Subcutaneous abdominal adipose tissue (tissue), 5 donors: ENCODE results near the gene PDXK.

ENCODE experiments used
- H3K27ac ChIP-seq: one replicate; pipeline ENCODE4 v1.7.0; 2013; ENCODE audit warnings: low read depth, mild to moderate bottlenecking, inconsistent platforms, low read length, moderate library complexity
- H3K27me3 ChIP-seq, 5 donors: one replicate each; pipeline ENCODE4 v1.7.0; 2013; ENCODE audit warnings: low read length in 5 of 5, inconsistent platforms in 1 of 5; ENCODE audit not compliant: control insufficient read depth in 5 of 5, insufficient read depth in 4 of 5
- H3K36me3 ChIP-seq, 5 donors: one replicate each; pipeline ENCODE4 v1.7.0; 2013; ENCODE audit warnings: low read length in 5 of 5; ENCODE audit not compliant: control insufficient read depth in 5 of 5, insufficient read depth in 5 of 5
- H3K4me1 ChIP-seq, 5 donors: one replicate each; pipeline ENCODE4 v1.7.0; 2013; ENCODE audit warnings: low read length in 5 of 5, mild to moderate bottlenecking in 3 of 5, moderate library complexity in 1 of 5; ENCODE audit not compliant: control insufficient read depth in 5 of 5, insufficient read depth in 5 of 5
- H3K4me3 ChIP-seq, 5 donors: one replicate each; pipeline ENCODE4 v1.7.0; 2013; ENCODE audit warnings: low read length in 5 of 5, low read depth in 1 of 5
- H3K9ac ChIP-seq, 5 donors: one replicate each; pipeline ENCODE4 v1.7.0; 2013; ENCODE audit warnings: low read length in 5 of 5, mild to moderate bottlenecking in 4 of 5, moderate library complexity in 3 of 5
- H3K9me3 ChIP-seq, 5 donors: one replicate each; pipeline ENCODE4 v1.7.0; 2013; ENCODE audit warnings: low read length in 5 of 5; ENCODE audit not compliant: control insufficient read depth in 5 of 5
- donor health status: healthy.
- donor health status: healthy.
- donor health status: healthy.
- donor health status: healthy.
- donor health status: healthy.

The PDXK gene

GRCh38 chr21:43770066-43770655 is 51.2 kb downstream of the PDXK start:
- Histone ChIP-seq H3K27me3 (no peaks in the 10 kb centered on the region), H3K27ac (no peak overlapping the region), H3K4me1 (peaks cover 4 to 30% (median 26%) of the 10 kb centered on the region in 5 donors), H3K4me3 (no peak overlapping the region), H3K9me3 (no peaks in the 10 kb centered on the region), H3K36me3 (peaks cover 0 to 21% (median 19%) of the 10 kb centered on the region in 5 donors), H3K9ac (no peak overlapping the region)

- Histone ChIP-seq H3K4me1 (peaks cover 5 to 37% (median 32%) of the 10 kb centered on the region in 5 donors), H3K27ac (peak overlapping the region; percentile 65), H3K9ac (no peak overlapping the region), H3K9me3 (no peaks in the 10 kb centered on the region), H3K4me3 (no peak overlapping the region), H3K27me3 (no peaks in the 10 kb centered on the region), H3K36me3 (peaks cover 0 to 21% (median 19%) of the 10 kb centered on the region in 5 donors)
These were observed 52.3 kb downstream of the PDXK start for GRCh38 chr21:43771199-43771675.

GRCh38 chr21:43771698-43772424 is 52.9 kb downstream of the PDXK start:
- no peak overlapping the region for H3K4me3 ChIP-seq
- peaks cover 0 to 21% (median 19%) of the 10 kb centered on the region in 5 donors for H3K36me3 ChIP-seq
- no peak overlapping the region for H3K9ac ChIP-seq
- peaks cover 5 to 40% (median 32%) of the 10 kb centered on the region in 5 donors for H3K4me1 ChIP-seq
- H3K27ac ChIP-seq = peak overlapping the region; percentile 65
- H3K9me3 ChIP-seq = no peaks in the 10 kb centered on the region
- H3K27me3 ChIP-seq = no peaks in the 10 kb centered on the region

GRCh38 chr21:43772425-43772821 is 53.5 kb downstream of the PDXK start:
- Histone ChIP-seq H3K9ac (no peak overlapping the region), H3K27ac (no peak overlapping the region), H3K4me1 (peaks cover 3 to 37% (median 32%) of the 10 kb centered on the region in 5 donors), H3K9me3 (no peaks in the 10 kb centered on the region), H3K4me3 (no peak overlapping the region), H3K36me3 (peaks cover 0 to 21% (median 19%) of the 10 kb centered on the region in 5 donors), H3K27me3 (no peaks in the 10 kb centered on the region)

- peak overlapping the region in 1 of 5 donors; percentile 93 for H3K4me3 ChIP-seq
- H3K27me3 ChIP-seq = no peaks in the 10 kb centered on the region
- no peaks in the 10 kb centered on the region for H3K9me3 ChIP-seq
- H3K9ac ChIP-seq = no peak overlapping the region
- H3K4me1 ChIP-seq = peaks cover 3 to 33% (median 23%) of the 10 kb centered on the region in 5 donors
- peak overlapping the region; percentile 88 for H3K27ac ChIP-seq
- peaks cover 0 to 21% (median 19%) of the 10 kb centered on the region in 5 donors for H3K36me3 ChIP-seq
These were observed 55.2 kb downstream of the PDXK start for GRCh38 chr21:43774163-43774562.

- H3K4me1 ChIP-seq = peaks cover 3 to 35% (median 23%) of the 10 kb centered on the region in 5 donors
- H3K27me3 ChIP-seq = no peaks in the 10 kb centered on the region
- H3K9me3 ChIP-seq = no peaks in the 10 kb centered on the region
- H3K9ac ChIP-seq = peak overlapping the region; percentile 21 to 94 (median 85)
- peak overlapping the region; percentile 88 for H3K27ac ChIP-seq
- peak overlapping the region; percentile 69 to 93 (median 90) for H3K4me3 ChIP-seq
- H3K36me3 ChIP-seq = peaks cover 0 to 21% (median 19%) of the 10 kb centered on the region in 5 donors
These were observed 56.3 kb downstream of the PDXK start for GRCh38 chr21:43775190-43775589.

GRCh38 chr21:43775795-43776430 is 57.0 kb downstream of the PDXK start, which contains the start of gene CSTB:
Gene CSTB, minus strand, starts transcription at chr21:43776308. Its CDS starts 39 bp downstream, at chr21:43776269.
- Histone ChIP-seq H3K36me3 (peaks cover 0 to 21% (median 19%) of the 10 kb centered on the region in 5 donors), H3K9me3 (no peaks in the 10 kb centered on the region), H3K27me3 (no peaks in the 10 kb centered on the region), H3K4me3 (peak within 1 kb of the TSS; percentile 69 to 93 (median 90)), H3K4me1 (peaks cover 3 to 35% (median 23%) of the 10 kb centered on the region in 5 donors), H3K9ac (peak within 1 kb of the TSS; percentile 21 to 94 (median 85)), H3K27ac (peak within 1 kb of the TSS; percentile 88)

GRCh38 chr21:43777953-43778352 is 59.0 kb downstream of the PDXK start:
- Histone ChIP-seq H3K9me3 (no peaks in the 10 kb centered on the region), H3K36me3 (peaks cover 0 to 17% (median 17%) of the 10 kb centered on the region in 5 donors), H3K4me1 (peaks cover 3 to 41% (median 30%) of the 10 kb centered on the region in 5 donors), H3K27me3 (no peaks in the 10 kb centered on the region), H3K4me3 (no peak overlapping the region), H3K27ac (peak overlapping the region; percentile 79), H3K9ac (no peak overlapping the region)

GRCh38 chr21:43778469-43779335 is 59.8 kb downstream of the PDXK start:
- H3K4me1 ChIP-seq = peaks cover 5 to 49% (median 38%) of the 10 kb centered on the region in 5 donors
- no peaks in the 10 kb centered on the region for H3K9me3 ChIP-seq
- no peak overlapping the region for H3K4me3 ChIP-seq
- peaks cover 0 to 10% (median 9%) of the 10 kb centered on the region in 5 donors for H3K36me3 ChIP-seq
- no peaks in the 10 kb centered on the region for H3K27me3 ChIP-seq
- H3K27ac ChIP-seq = peak overlapping the region; percentile 79
- H3K9ac ChIP-seq = no peak overlapping the region
